K562 (cell line): Measurements from ENCODE around the gene HSDL2.

Experiments used
- JUNB ChIP-seq: fragments of 450-650 bp; formaldehyde crosslinking; conservative IDR thresholded peaks from 2 replicates; pipeline ENCODE4 v1.4.0; 2020; ENCODE audit warnings: mild to moderate bottlenecking
- MIER1 ChIP-seq: fragments of 450-650 bp; IDR thresholded peaks from 2 replicates; pipeline ENCODE4 v1.6.1; 2016; ENCODE audit warnings: antibody characterized with exemption, mild to moderate bottlenecking, low read depth
- NR1H2 ChIP-seq: sonication (generic); formaldehyde crosslinking; IDR thresholded peaks from 2 replicates; pipeline ENCODE4 v1.4.0; 2020; ENCODE audit warnings: mild to moderate bottlenecking, missing genetic modification reagents
- TOE1 ChIP-seq, 2 experiments: fragments of 450-650 bp in 1 of 2; sonication (generic) in 1 of 2; formaldehyde crosslinking in 1 of 2; IDR thresholded peaks; 2 replicates each; pipeline versions ENCODE4 v1.7.1 to v1.8.0; 2016 to 2022; ENCODE audit warnings: borderline replicate concordance in 2 of 2, mild to moderate bottlenecking in 2 of 2, antibody characterized with exemption in 1 of 2, inconsistent platforms in 1 of 2, low read depth in 1 of 2, missing genetic modification reagents in 1 of 2, moderate library complexity in 1 of 2
- TF ChIP-seq, protein P1 (sequence below), 2 experiments: fragments of 450-650 bp; formaldehyde crosslinking in 1 of 2; IDR thresholded peaks; 2 replicates each; pipeline versions ENCODE4 v1.4.0 to v1.6.1; 2014 to 2020; ENCODE audit warnings: mild to moderate bottlenecking in 2 of 2, borderline replicate concordance in 1 of 2, low read depth in 1 of 2
- TF ChIP-seq, protein P2 (sequence below): sonication (generic); formaldehyde crosslinking; IDR thresholded peaks from 2 replicates; pipeline ENCODE4 v1.4.0; 2020; ENCODE audit warnings: mild to moderate bottlenecking, missing genetic modification reagents
- TF ChIP-seq, protein P3 (sequence below), 3 experiments: IDR thresholded peaks in 2 of 3; conservative IDR thresholded peaks in 1 of 3; 2 replicates each; pipeline ENCODE4 v1.5.1; 2011 to 2012; ENCODE audit warnings: low read length in 3 of 3, mild to moderate bottlenecking in 3 of 3, control low read depth in 2 of 3, improper control_type of control experiment in 1 of 3, inconsistent platforms in 1 of 3, low read depth in 1 of 3, mixed read lengths in 1 of 3, moderate library complexity in 1 of 3; ENCODE audit not compliant: insufficient read depth in 2 of 3
- TF ChIP-seq, protein P4 (sequence below): fragments of 200-400 bp; formaldehyde crosslinking; IDR thresholded peaks from 2 replicates; pipeline ENCODE4 v1.6.1; 2017; ENCODE audit warnings: mild to moderate bottlenecking, low read depth, low read length, moderate library complexity

DNA sequence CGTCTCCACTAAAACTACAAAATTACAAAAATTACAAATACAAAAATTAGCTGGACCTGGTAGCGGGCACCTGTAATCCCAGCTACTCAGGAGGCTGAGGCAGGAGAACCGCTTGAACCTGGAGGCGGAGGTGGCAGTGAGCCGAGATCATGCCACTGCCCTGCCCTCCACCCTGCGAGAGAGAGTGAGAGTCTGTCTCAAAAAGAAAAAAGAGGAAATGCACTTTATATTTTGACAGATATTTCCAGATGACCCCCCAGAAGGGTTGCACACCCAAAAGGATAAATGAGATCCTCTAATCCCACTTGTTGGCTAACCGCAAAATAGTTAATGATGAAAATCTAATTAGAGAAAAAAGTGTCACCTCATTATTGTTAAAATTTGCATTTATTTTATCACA, 2.2 kb downstream of the HSDL2 start:
- TF ChIP-seq, protein P1, sequence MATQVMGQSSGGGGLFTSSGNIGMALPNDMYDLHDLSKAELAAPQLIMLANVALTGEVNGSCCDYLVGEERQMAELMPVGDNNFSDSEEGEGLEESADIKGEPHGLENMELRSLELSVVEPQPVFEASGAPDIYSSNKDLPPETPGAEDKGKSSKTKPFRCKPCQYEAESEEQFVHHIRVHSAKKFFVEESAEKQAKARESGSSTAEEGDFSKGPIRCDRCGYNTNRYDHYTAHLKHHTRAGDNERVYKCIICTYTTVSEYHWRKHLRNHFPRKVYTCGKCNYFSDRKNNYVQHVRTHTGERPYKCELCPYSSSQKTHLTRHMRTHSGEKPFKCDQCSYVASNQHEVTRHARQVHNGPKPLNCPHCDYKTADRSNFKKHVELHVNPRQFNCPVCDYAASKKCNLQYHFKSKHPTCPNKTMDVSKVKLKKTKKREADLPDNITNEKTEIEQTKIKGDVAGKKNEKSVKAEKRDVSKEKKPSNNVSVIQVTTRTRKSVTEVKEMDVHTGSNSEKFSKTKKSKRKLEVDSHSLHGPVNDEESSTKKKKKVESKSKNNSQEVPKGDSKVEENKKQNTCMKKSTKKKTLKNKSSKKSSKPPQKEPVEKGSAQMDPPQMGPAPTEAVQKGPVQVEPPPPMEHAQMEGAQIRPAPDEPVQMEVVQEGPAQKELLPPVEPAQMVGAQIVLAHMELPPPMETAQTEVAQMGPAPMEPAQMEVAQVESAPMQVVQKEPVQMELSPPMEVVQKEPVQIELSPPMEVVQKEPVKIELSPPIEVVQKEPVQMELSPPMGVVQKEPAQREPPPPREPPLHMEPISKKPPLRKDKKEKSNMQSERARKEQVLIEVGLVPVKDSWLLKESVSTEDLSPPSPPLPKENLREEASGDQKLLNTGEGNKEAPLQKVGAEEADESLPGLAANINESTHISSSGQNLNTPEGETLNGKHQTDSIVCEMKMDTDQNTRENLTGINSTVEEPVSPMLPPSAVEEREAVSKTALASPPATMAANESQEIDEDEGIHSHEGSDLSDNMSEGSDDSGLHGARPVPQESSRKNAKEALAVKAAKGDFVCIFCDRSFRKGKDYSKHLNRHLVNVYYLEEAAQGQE (IDR thresholded peaks at IDR 0.05; ENCODE audit: borderline replicate concordance) = no peak
- TF ChIP-seq, protein P1 (CRISPR knock-in tag; IDR thresholded peaks at IDR 0.05; ENCODE audit: low read depth) = no peak
- no peak for TF ChIP-seq NR1H2
- TF ChIP-seq, protein P2, sequence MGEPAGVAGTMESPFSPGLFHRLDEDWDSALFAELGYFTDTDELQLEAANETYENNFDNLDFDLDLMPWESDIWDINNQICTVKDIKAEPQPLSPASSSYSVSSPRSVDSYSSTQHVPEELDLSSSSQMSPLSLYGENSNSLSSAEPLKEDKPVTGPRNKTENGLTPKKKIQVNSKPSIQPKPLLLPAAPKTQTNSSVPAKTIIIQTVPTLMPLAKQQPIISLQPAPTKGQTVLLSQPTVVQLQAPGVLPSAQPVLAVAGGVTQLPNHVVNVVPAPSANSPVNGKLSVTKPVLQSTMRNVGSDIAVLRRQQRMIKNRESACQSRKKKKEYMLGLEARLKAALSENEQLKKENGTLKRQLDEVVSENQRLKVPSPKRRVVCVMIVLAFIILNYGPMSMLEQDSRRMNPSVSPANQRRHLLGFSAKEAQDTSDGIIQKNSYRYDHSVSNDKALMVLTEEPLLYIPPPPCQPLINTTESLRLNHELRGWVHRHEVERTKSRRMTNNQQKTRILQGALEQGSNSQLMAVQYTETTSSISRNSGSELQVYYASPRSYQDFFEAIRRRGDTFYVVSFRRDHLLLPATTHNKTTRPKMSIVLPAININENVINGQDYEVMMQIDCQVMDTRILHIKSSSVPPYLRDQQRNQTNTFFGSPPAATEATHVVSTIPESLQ (CRISPR knock-in tag) = no peak
- TF ChIP-seq, protein P3, sequence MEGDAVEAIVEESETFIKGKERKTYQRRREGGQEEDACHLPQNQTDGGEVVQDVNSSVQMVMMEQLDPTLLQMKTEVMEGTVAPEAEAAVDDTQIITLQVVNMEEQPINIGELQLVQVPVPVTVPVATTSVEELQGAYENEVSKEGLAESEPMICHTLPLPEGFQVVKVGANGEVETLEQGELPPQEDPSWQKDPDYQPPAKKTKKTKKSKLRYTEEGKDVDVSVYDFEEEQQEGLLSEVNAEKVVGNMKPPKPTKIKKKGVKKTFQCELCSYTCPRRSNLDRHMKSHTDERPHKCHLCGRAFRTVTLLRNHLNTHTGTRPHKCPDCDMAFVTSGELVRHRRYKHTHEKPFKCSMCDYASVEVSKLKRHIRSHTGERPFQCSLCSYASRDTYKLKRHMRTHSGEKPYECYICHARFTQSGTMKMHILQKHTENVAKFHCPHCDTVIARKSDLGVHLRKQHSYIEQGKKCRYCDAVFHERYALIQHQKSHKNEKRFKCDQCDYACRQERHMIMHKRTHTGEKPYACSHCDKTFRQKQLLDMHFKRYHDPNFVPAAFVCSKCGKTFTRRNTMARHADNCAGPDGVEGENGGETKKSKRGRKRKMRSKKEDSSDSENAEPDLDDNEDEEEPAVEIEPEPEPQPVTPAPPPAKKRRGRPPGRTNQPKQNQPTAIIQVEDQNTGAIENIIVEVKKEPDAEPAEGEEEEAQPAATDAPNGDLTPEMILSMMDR (IDR thresholded peaks at IDR 0.05 in 2 of 3, conservative IDR thresholded peaks at IDR 0.05 in 1 of 3; ENCODE audit: insufficient read depth in 2 of 3, low read depth in 1 of 3, low read length in 3 of 3) = no peak
- no peak for TF ChIP-seq JUNB
- TF ChIP-seq MIER1 = no peak
- TF ChIP-seq TOE1 (IDR thresholded peaks at IDR 0.05; ENCODE audit: borderline replicate concordance) = no peak
- no peak for TF ChIP-seq TOE1 (CRISPR knock-in tag; IDR thresholded peaks at IDR 0.05; ENCODE audit: borderline replicate concordance, low read depth)
- TF ChIP-seq, protein P4, sequence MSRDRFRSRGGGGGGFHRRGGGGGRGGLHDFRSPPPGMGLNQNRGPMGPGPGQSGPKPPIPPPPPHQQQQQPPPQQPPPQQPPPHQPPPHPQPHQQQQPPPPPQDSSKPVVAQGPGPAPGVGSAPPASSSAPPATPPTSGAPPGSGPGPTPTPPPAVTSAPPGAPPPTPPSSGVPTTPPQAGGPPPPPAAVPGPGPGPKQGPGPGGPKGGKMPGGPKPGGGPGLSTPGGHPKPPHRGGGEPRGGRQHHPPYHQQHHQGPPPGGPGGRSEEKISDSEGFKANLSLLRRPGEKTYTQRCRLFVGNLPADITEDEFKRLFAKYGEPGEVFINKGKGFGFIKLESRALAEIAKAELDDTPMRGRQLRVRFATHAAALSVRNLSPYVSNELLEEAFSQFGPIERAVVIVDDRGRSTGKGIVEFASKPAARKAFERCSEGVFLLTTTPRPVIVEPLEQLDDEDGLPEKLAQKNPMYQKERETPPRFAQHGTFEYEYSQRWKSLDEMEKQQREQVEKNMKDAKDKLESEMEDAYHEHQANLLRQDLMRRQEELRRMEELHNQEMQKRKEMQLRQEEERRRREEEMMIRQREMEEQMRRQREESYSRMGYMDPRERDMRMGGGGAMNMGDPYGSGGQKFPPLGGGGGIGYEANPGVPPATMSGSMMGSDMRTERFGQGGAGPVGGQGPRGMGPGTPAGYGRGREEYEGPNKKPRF = no peak
